HG03139 (cell line): ENCODE results near the gene TTC6.

ENCODE experiments used
- ATAC-seq: cut with Tn5 transposase; IDR thresholded peaks from one replicate; pipeline ENCODE4 v1.9.1; 2021; ENCODE audit not compliant: unreplicated experiment

TTC6 gene

DNA sequence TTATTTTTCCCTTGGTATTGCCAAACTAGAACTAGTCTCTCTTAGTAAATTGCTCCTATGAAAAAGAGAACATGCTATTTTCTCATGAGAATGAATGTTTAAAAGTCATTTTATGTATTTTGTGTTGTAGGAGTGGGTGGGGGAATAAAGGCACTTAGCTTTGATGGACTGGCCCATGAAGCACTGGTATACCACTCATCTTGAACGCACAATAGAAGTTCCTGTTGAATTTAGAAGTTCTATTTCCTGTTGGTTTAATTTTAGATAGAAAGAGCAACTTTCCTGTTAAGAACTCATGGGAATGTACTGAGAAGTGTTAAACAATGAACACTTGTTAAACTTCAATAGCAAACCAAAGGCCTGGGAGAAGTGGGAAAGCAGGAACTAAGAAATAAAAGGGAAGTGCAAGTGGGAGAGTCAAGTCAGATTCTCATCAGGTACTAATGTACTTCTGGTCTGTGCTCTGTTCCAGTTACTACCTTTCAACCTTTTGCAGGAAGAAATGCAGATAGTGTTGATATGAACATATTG is 23.1 kb downstream of the TTC6 start:
- no peak for ATAC-seq

DNA sequence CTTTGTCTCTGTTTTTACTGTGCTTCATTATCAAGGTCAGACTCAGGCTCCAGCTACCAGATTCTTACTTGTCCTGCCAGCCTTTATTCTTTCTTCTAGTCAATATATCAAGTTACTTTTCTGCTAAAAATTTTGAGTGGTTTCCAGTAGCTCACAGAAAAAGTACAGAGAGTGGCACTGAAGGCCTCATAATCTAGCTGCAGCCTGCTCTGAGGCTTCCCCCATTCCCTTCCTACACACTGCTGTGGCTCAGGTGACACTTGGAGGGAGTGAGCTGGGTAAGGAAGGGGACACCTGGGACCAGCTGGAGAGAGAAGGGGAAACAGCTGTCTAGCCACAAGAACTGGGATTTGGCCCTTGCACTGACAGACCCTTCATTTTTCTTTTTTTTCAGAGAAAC is 25.4 kb downstream of the TTC6 start:
- no peak for ATAC-seq

DNA sequence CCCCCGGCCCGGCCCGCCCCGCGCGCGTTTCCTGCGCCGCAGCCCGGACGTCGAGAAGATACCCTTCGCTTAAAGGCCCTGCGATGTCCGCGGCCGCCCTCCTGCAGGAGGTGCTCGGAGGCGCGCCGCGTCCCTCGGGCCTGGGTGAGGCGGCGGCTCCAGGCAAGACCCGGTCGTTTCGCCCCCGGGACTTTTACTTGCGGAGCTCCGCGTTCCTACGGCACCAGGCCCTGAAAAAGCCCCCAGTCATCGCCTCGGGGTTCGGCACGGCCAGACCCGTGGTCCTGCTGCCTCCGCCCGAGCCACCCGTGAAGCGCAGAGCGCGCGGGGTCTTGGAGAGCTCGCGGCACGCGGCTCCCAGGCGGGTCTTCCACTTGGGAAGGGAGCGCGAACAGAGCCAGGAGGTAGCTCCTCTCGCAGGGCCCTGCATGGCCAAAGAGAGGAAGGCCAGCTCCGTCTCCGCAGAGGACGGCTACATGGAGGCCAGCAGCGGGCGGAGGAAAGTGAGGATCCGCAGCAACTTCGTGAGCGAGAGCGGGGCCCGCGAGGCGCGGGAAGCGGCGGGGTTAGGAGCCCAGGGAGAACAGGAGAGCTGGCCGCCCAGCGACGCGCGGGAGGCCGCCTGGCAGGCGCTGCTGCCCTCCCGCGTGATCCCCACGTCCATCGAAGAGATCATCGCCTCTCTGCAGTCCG is 26.9 kb downstream of the TTC6 start:
- ATAC-seq = no peak

DNA sequence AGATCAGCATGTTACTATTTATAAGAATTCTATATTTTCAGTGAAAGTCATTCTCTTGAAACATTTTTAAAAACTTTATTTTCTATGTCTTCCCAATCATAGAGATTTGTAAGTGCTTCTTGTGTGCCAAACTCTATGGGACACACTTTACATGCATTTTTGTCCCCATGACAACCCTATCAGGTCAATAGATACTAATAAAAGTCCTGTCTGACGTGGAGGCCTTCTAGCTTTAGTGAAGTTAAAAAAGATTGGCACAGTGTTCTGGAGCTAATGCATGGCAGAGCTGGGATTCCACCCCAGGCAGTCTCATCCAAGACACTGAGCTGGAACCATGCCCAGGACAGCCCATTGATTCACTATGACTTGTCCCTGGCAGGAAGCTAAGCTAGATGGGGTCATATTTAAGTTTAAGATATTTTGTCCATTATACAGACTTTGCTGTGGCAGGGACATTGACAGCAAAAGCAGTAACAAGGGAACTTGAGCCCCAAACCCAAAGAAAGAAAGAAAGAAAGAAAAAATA is 28.1 kb downstream of the TTC6 start:
- ATAC-seq = no peak

DNA sequence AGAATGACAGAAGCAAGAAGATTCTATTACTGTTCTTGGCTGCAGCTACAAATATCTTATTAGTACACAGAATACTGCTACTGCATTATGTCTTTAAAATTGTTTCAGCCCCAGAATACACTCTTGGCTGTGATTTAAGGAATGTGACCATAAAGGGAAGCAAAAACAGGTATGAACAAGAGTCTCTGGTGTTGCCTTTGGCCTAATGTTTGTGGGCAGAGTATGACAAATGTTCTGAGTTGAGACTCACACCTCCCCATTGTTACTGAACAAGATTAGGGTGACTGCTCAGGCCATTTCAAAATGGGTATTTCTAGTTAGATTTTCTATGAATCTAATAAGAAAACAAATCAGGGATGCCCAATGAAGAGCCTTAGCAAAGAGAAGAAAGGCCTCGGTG is 28.5 kb downstream of the TTC6 start:
- ATAC-seq = no peak

DNA sequence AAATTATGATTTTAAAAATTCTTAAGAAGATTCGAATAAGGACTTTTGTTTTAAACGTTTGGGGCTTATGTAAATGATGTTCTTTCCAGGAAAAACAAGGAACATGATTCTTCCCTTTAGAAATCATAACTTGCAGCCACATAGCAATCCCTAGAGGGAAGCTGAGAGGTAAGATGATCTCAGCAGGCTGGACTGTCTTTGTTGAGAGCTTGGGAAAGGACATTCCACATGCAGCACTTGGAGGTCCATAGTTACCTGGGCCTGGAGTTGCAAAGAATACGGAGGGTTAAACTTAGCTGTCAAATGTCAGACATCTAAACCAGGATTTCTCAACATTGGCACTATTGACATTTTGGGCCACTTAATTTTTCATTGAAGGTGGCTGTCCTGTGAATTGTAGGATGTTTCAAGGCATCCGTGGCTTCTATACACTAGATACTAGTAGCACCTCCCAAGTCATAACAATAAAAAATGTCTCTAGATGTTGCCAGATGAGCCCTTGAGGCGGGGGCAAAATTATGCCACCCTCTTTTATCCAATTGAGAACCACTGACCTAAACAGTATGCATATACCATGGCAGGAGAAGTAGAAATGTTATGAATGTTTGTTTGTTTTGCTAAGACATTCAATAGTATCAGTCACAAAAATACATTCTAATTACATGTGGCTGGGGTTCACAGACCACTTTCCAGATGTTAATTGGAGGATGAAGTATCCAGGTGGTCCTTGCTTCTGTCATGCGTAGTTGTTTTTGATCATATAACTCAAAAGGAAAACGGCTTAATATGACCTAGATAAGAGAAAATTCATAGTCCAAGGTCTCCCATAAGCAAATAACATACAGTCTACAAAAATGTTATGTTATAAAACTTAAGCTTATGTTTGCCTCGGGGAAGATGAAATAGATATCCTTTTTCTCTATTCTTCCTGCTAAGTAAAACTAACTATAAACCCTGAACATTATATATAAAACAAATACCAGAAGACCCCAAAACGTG is 30.5 kb downstream of the TTC6 start:
- ATAC-seq = no peak

DNA sequence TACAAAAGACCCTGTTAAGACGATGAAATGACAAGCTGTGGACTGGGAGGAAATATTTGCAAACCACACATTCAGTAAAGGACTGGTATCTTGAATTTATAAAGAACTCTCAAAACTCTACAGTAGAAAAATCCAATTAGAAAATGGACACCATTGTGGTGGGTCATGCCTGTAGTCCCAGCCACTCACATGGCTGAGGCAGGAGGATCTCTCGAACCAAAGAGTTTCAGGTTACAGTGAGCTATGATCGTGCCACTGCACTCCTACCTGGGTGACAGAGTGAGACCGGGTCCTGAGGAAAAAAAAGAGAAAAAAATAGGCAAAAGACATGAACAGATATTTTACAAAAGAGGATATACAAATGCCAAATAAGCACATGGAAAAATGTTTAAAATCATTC is 41.9 kb downstream of the TTC6 start:
- no peak for ATAC-seq

DNA sequence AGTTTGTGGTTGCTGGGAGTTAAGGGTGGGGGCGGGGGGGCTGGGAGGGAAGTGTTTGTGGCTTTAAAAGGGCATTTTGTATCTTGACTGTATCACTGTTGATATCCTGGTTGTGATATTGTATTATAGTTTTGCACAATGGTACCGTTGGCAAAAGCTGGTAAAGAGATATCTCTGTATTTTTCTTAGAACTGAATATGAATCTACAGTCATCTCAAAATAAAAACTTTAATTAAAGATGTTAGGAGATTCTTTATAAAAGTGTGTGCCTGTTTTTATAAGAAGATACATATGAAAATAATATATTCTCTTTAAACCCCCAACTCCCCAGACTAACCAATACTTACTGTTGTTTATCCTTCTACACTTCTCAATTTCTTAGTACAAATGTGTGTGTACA is 43.2 kb downstream of the TTC6 start:
- no peak for ATAC-seq

DNA sequence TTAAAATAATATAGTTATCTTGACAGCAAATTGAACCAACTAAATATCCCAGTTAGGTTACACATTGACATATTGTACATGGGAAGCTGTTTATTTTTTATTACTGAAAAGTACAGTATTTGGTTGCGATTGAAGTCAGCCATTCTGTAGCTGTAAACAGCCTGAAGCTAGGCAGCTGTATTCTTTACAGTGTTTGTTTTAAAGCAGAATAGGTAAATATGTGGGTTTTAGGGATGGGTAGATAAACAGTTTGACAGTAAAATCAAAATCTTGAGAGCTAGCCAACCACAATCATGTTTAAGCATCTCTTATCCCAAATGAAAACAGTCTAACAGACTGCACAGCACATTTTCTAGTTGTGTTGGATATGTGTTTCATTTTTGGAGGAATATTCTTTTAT is 45.7 kb downstream of the TTC6 start:
- ATAC-seq = no peak

DNA sequence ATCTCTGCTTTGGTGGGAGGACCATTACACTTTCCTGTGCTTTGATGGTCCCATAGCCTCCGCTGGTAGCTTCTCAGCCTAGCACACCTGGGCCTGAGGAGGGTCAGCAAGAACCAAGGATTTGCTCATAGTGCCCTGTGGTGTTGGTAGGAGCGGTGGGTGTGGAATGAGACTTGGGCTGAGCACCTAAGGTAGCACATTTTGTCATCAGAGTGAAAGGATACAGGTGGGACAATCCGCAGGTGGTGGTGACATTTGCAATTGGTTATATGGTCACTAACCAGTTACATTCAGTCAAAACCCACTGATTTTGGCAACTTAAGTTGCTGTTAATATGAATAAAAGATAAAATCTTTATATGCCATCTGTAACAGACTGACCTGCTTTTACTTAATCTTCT is 46.7 kb downstream of the TTC6 start:
- no peak for ATAC-seq

DNA sequence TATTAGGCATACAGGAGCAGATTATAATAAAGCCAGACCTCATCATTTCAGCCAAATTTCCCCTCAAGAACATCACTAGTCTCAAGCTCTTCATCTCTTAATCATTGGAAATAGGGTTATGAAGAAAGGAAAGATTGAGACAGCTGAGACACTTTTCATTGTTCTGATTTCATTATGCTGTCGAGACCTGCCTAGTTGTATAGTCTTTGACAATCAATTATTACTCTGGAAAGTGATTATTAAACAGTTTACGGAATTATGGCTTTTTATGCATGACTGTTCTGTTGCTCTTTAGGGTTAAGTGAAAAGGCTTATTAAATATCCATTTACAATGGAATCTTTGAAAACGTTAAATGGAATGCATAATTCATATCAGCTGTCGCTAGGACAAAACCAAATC is 48.3 kb downstream of the TTC6 start:
- no peak for ATAC-seq
